Measurements from ENCODE around the gene RNU5B-1. TPM values are rescaled to one million over a fixed set of nuclear protein-coding genes. Genes with fewer than 3 reads are reported as not detected.
"Not testable (repeated sequence)": the region's sequence is repeated elsewhere in the genome, so short reads cannot be mapped to it uniquely, and the experiment has no call there.

Gene RNU5B-1
- polyA plus RNA-seq, 2 of the 4 experiments (the other 2 are of a cell fraction) = not detected

- Histone ChIP-seq H3K9me3 (no peaks in the 10 kb centered on the region), H3K4me3 (no peak overlapping the region), H3K4me2 (no peak overlapping the region), H3K27ac (no peak overlapping the region), H3K4me1 (peaks cover 6% of the 10 kb centered on the region; the same call in 1 of the 3 replicates)
- no peak for DNase-seq (ENCODE audit: low read depth in 1 of 2, low spot score in 1 of 2)
- no peak for ATAC-seq
- TF ChIP-seq RAD21 (conservative IDR thresholded peaks at IDR 0.05 in 1 of 2, IDR thresholded peaks at IDR 0.05 in 1 of 2) = no peak
- TF ChIP-seq CBX2 (IDR thresholded peaks at IDR 0.05; ENCODE audit: borderline replicate concordance, low read depth) = no peak
- TF ChIP-seq HOXB13 (CRISPR knock-in tag; IDR thresholded peaks at IDR 0.05; ENCODE audit: low read depth) = no peak
- WGBS (ENCODE audit: missing lambda C conversion rate) = 40% methylated on average over 2 of the region's 2 CpGs
- ChIA-PET POLR2A (no interaction called here), CTCF (interaction anchor here (0.6 to 2.8 kb wide), 2 partner anchors 26 to 41 kb away, joined by 3 to 14 read pairs; no protein-coding TSS in a partner anchor)
- no peak for FAIRE-seq
Observed at GRCh38 chr15:65344914-65345275, 40.4 kb downstream of the RNU5B-1 start.

- ChIA-PET POLR2A (no interaction called here), CTCF (interaction anchor here (0.8 to 2.8 kb wide), 7 partner anchors 11 to 54 kb away, joined by 3 to 14 read pairs (median 6); no protein-coding TSS in a partner anchor)
- no peak overlapping the region for H3K4me2 ChIP-seq
- no peak for DNase-seq (ENCODE audit: low read depth in 1 of 2, low spot score in 1 of 2)
- no peak for ATAC-seq
- H3K27ac ChIP-seq = no peak overlapping the region
- no peak overlapping the region for H3K4me3 ChIP-seq
- TF ChIP-seq FOSB (CRISPR knock-in tag; IDR thresholded peaks at IDR 0.05) = no peak
- TF ChIP-seq CHD2 (IDR thresholded peaks at IDR 0.05; ENCODE audit: low read length, partially characterized antibody) = no peak
- no peak for TF ChIP-seq POLR2AphosphoS2 (conservative IDR thresholded peaks at IDR 0.05; ENCODE audit: low read length)
- no peak for TF ChIP-seq BHLHE40 (IDR thresholded peaks at IDR 0.05; ENCODE audit: low read depth, low read length)
- TF ChIP-seq MAX (IDR thresholded peaks at IDR 0.05) = no peak
- no peak for TF ChIP-seq ELK1 (IDR thresholded peaks at IDR 0.05; ENCODE audit: low read depth, low read length)
- no peak for TF ChIP-seq RFX5 (IDR thresholded peaks at IDR 0.05)
- no peak for TF ChIP-seq KDM5A (IDR thresholded peaks at IDR 0.05)
- TF ChIP-seq CBX2 (IDR thresholded peaks at IDR 0.05; ENCODE audit: borderline replicate concordance, low read depth) = no peak
- TF ChIP-seq MAZ (IDR thresholded peaks at IDR 0.05; ENCODE audit: borderline replicate concordance, low read depth, low read length) = no peak
- TF ChIP-seq HES2 (IDR thresholded peaks at IDR 0.05) = no peak
- TF ChIP-seq RCOR1 (IDR thresholded peaks at IDR 0.05; ENCODE audit: low read depth, low read length) = no peak
- no peak for TF ChIP-seq KDM1A (IDR thresholded peaks at IDR 0.05; ENCODE audit: low read depth)
- no peak for TF ChIP-seq PHF8 (IDR thresholded peaks at IDR 0.05; ENCODE audit: borderline replicate concordance, low read depth)
- TF ChIP-seq PBX3 (IDR thresholded peaks at IDR 0.05) = no peak
- no peak for TF ChIP-seq FOXS1 (CRISPR knock-in tag; IDR thresholded peaks at IDR 0.05)
- no peak for TF ChIP-seq SREBF2 (IDR thresholded peaks at IDR 0.05)
- no peak for TF ChIP-seq GATA3 (IDR thresholded peaks at IDR 0.05; ENCODE audit: borderline replicate concordance)
- TF ChIP-seq ZNF302 (CRISPR knock-in tag; IDR thresholded peaks at IDR 0.05) = no peak
- no peaks in the 10 kb centered on the region for H3K9me3 ChIP-seq
- peaks cover 6% of the 10 kb centered on the region; the same call in 1 of the 3 replicates for H3K4me1 ChIP-seq
- FAIRE-seq = no peak
- 75% methylated on average over 6 of the region's 6 CpGs for WGBS (ENCODE audit: missing lambda C conversion rate)
Observed at GRCh38 chr15:65346856-65347598, 42.5 kb downstream of the RNU5B-1 start.

GRCh38 chr15:65347756-65348155 is 43.3 kb downstream of the RNU5B-1 start:
- 88% methylated on average over 8 of the region's 8 CpGs for WGBS (ENCODE audit: missing lambda C conversion rate)
- ATAC-seq; FAIRE-seq; H3K9me3 ChIP-seq; H3K27ac ChIP-seq; H3K4me3 ChIP-seq; H3K4me1 ChIP-seq; H3K4me2 ChIP-seq; DNase-seq (ENCODE audit: low read depth in 1 of 2, low spot score in 1 of 2); POLR2A ChIA-PET: not testable (repeated sequence)
- CTCF ChIA-PET = interaction anchor here (1.4 to 2.0 kb wide), 3 partner anchors 12 to 53 kb away, joined by 5 to 9 read pairs (median 6); no protein-coding TSS in a partner anchor
